ENCODE data around the gene ZNF792. TPM values are rescaled to one million over a fixed set of nuclear protein-coding genes. Genes with fewer than 3 reads are reported as not detected.

The ZNF792 gene
- polyA plus RNA-seq, 1 of the 3 experiments (the other 2 are of a cell fraction): 1.5 TPM

DNA sequence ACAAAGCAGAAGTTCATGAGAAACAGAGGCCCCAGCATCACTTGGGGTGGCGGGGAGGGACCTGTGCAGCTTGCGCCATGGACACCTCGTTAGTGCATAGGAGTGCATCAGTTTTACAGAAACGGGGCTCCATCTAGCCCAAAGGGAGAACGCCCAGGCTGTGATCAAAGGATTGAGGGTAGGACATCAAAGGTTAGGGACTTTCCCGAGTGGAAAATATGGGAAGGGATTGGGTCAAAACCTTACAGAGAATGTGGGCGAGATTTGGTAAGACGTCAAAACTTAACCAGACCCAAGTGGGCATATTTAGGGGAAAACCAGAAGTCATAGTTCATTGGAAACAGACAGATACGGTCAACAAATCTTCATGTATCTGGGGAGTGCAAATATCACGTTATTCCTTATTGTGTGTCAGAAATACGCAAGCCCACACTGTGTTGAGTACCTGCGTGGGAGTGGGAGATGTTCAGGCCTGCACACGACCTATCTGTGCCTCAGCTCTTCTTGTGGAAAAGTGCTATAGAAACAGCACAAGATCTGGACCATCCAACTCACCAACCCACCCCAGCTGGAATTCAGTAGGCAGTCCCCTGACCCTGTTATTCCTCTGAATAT lies 26.7 kb upstream of the ZNF792 start:
- DNase-seq: no peak
- POLR2A ChIA-PET: no interaction called here
- Histone ChIP-seq H3K36me3 (replicated peaks in 1 of 2; ENCODE audit: control insufficient read depth in 1 of 2, insufficient read depth in 2 of 2, low read length in 1 of 2) (no peaks in the 10 kb centered on the region), H2AFZ (ENCODE audit: low read depth) (no peak overlapping the region), H3K79me2 (ENCODE audit: insufficient read depth) (no peaks in the 10 kb centered on the region), H4K20me1 (ENCODE audit: insufficient read depth) (no peaks in the 10 kb centered on the region), H3K27me3 (ENCODE audit: insufficient read depth) (no peaks in the 10 kb centered on the region), H3K4me1 (ENCODE audit: control insufficient read depth in 1 of 2, insufficient read depth in 2 of 2, low read depth in 1 of 2, low read length in 1 of 2) (peaks cover 0 to 2% of the 10 kb centered on the region in 2 experiments; a peak in 1 of 4 replicates), H3F3A (replicated peaks; ENCODE audit: insufficient read depth) (no peaks in the 10 kb centered on the region), H3K4me2 (no peak overlapping the region), H3K27ac (ENCODE audit: low read depth in 2 of 2, low read length in 1 of 2) (no peak overlapping the region), H3K9me2 (no peaks in the 10 kb centered on the region), H3K9me3 (no peaks in the 10 kb centered on the region), H3K9ac (no peak overlapping the region), H3K4me3 (ENCODE audit: low read depth in 2 of 2, low read length in 1 of 2) (no peak overlapping the region)
- WGBS (ENCODE audit: low lambda C conversion rate): 68% methylated on average over 13 of the region's 13 CpGs
- no peak for TF ChIP-seq NFIC (IDR thresholded peaks at IDR 0.05; ENCODE audit: borderline replicate concordance)
- TF ChIP-seq FOSL2 (IDR thresholded peaks at IDR 0.05; ENCODE audit: borderline replicate concordance, low read depth): no peak
- TF ChIP-seq GATA2 (CRISPR knock-in tag; IDR thresholded peaks at IDR 0.05): no peak
- TF ChIP-seq, protein P1, sequence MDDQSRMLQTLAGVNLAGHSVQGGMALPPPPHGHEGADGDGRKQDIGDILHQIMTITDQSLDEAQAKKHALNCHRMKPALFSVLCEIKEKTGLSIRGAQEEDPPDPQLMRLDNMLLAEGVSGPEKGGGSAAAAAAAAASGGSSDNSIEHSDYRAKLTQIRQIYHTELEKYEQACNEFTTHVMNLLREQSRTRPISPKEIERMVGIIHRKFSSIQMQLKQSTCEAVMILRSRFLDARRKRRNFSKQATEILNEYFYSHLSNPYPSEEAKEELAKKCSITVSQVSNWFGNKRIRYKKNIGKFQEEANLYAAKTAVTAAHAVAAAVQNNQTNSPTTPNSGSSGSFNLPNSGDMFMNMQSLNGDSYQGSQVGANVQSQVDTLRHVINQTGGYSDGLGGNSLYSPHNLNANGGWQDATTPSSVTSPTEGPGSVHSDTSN (IDR thresholded peaks at IDR 0.05): no peak
- no peak for TF ChIP-seq MXI1 (IDR thresholded peaks at IDR 0.05; ENCODE audit: low read depth, low read length)
- no peak for TF ChIP-seq NRF1 (IDR thresholded peaks at IDR 0.05; ENCODE audit: low read depth, low read length)
- TF ChIP-seq FOXM1 (IDR thresholded peaks at IDR 0.05; ENCODE audit: low read depth): no peak
- TF ChIP-seq, protein P2, sequence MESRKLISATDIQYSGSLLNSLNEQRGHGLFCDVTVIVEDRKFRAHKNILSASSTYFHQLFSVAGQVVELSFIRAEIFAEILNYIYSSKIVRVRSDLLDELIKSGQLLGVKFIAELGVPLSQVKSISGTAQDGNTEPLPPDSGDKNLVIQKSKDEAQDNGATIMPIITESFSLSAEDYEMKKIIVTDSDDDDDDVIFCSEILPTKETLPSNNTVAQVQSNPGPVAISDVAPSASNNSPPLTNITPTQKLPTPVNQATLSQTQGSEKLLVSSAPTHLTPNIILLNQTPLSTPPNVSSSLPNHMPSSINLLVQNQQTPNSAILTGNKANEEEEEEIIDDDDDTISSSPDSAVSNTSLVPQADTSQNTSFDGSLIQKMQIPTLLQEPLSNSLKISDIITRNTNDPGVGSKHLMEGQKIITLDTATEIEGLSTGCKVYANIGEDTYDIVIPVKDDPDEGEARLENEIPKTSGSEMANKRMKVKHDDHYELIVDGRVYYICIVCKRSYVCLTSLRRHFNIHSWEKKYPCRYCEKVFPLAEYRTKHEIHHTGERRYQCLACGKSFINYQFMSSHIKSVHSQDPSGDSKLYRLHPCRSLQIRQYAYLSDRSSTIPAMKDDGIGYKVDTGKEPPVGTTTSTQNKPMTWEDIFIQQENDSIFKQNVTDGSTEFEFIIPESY (IDR thresholded peaks at IDR 0.05; ENCODE audit: borderline replicate concordance, low read depth): no peak
- TF ChIP-seq, protein P3, sequence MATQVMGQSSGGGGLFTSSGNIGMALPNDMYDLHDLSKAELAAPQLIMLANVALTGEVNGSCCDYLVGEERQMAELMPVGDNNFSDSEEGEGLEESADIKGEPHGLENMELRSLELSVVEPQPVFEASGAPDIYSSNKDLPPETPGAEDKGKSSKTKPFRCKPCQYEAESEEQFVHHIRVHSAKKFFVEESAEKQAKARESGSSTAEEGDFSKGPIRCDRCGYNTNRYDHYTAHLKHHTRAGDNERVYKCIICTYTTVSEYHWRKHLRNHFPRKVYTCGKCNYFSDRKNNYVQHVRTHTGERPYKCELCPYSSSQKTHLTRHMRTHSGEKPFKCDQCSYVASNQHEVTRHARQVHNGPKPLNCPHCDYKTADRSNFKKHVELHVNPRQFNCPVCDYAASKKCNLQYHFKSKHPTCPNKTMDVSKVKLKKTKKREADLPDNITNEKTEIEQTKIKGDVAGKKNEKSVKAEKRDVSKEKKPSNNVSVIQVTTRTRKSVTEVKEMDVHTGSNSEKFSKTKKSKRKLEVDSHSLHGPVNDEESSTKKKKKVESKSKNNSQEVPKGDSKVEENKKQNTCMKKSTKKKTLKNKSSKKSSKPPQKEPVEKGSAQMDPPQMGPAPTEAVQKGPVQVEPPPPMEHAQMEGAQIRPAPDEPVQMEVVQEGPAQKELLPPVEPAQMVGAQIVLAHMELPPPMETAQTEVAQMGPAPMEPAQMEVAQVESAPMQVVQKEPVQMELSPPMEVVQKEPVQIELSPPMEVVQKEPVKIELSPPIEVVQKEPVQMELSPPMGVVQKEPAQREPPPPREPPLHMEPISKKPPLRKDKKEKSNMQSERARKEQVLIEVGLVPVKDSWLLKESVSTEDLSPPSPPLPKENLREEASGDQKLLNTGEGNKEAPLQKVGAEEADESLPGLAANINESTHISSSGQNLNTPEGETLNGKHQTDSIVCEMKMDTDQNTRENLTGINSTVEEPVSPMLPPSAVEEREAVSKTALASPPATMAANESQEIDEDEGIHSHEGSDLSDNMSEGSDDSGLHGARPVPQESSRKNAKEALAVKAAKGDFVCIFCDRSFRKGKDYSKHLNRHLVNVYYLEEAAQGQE (IDR thresholded peaks at IDR 0.05; ENCODE audit: low read depth, low read length): no peak
- no peak for TF ChIP-seq TCF12 (IDR thresholded peaks at IDR 0.05)
- no peak for TF ChIP-seq RCOR1 (IDR thresholded peaks at IDR 0.05; ENCODE audit: low read length)
- TF ChIP-seq, protein P4, sequence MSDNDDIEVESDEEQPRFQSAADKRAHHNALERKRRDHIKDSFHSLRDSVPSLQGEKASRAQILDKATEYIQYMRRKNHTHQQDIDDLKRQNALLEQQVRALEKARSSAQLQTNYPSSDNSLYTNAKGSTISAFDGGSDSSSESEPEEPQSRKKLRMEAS (IDR thresholded peaks at IDR 0.05; ENCODE audit: low read depth): no peak
- no peak for TF ChIP-seq POLR2AphosphoS5 (IDR thresholded peaks at IDR 0.05; ENCODE audit: low read depth, low read length)
- no peak for TF ChIP-seq SMC3 (IDR thresholded peaks at IDR 0.05; ENCODE audit: low read depth, low read length)
- TF ChIP-seq RAD21 (IDR thresholded peaks at IDR 0.05; ENCODE audit: low read length): no peak
- TF ChIP-seq FOXJ3 (CRISPR knock-in tag; IDR thresholded peaks at IDR 0.05): no peak
- no peak for TF ChIP-seq TAF1 (IDR thresholded peaks at IDR 0.05; ENCODE audit: borderline replicate concordance, low read depth, low read length)
- TF ChIP-seq TEAD4 (IDR thresholded peaks at IDR 0.05; ENCODE audit: borderline replicate concordance, insufficient read depth): no peak
- no peak for TF ChIP-seq EP300 (IDR thresholded peaks at IDR 0.05; ENCODE audit: borderline replicate concordance in 1 of 2, low read depth in 1 of 2, low read length in 1 of 2)
- no peak for TF ChIP-seq RFX5 (IDR thresholded peaks at IDR 0.05; ENCODE audit: low read length)
- CTCF ChIA-PET: interaction anchor here (6.3 kb wide), 1 partner anchor 18 kb away, joined by 24 read pairs; no protein-coding TSS in a partner anchor

Data from SK-N-SH (cell line).